ENCODE data around the gene DAZL.

The DAZL gene

GRCh38 chr3:16609927-16610580, 4.8 kb upstream of the DAZL start:
- TF ChIP-seq CTCF (IDR thresholded peaks at IDR 0.05; ENCODE audit: insufficient read depth, low read length, poor library complexity, severe bottlenecking) = no peak
- Histone ChIP-seq H3K4me3 (replicated peaks; ENCODE audit: low read depth, low read length) (no peak overlapping the region), H3K36me3 (ENCODE audit: control insufficient read depth, insufficient read depth, low read length) (no peaks in the 10 kb centered on the region), H3K27me3 (replicated peaks; ENCODE audit: control insufficient read depth, insufficient read depth, low read length) (no peaks in the 10 kb centered on the region)
- DNase-seq (ENCODE audit: extremely low read depth, insufficient read length) = no peak

- Histone ChIP-seq H3K27me3 (replicated peaks; ENCODE audit: control insufficient read depth, insufficient read depth, low read length) (no peaks in the 10 kb centered on the region), H3K36me3 (ENCODE audit: control insufficient read depth, insufficient read depth, low read length) (no peaks in the 10 kb centered on the region), H3K4me3 (replicated peaks; ENCODE audit: low read depth, low read length) (no peak overlapping the region)
- DNase-seq (ENCODE audit: extremely low read depth, insufficient read length) = no peak
- no peak for TF ChIP-seq CTCF (IDR thresholded peaks at IDR 0.05; ENCODE audit: insufficient read depth, low read length, poor library complexity, severe bottlenecking)
These were observed 3.6 kb upstream of the DAZL start for GRCh38 chr3:16608816-16609215.

GRCh38 chr3:16607718-16608117, 2.5 kb upstream of the DAZL start:
- Histone ChIP-seq H3K27me3 (replicated peaks; ENCODE audit: control insufficient read depth, insufficient read depth, low read length) (no peaks in the 10 kb centered on the region), H3K36me3 (ENCODE audit: control insufficient read depth, insufficient read depth, low read length) (no peaks in the 10 kb centered on the region), H3K4me3 (replicated peaks; ENCODE audit: low read depth, low read length) (no peak overlapping the region)
- TF ChIP-seq CTCF (IDR thresholded peaks at IDR 0.05; ENCODE audit: insufficient read depth, low read length, poor library complexity, severe bottlenecking) = no peak
- DNase-seq (ENCODE audit: extremely low read depth, insufficient read length) = no peak

- TF ChIP-seq CTCF (IDR thresholded peaks at IDR 0.05; ENCODE audit: insufficient read depth, low read length, poor library complexity, severe bottlenecking) = no peak
- DNase-seq (ENCODE audit: extremely low read depth, insufficient read length) = no peak
- Histone ChIP-seq H3K4me3 (replicated peaks; ENCODE audit: low read depth, low read length) (no peak overlapping the region), H3K36me3 (ENCODE audit: control insufficient read depth, insufficient read depth, low read length) (no peaks in the 10 kb centered on the region), H3K27me3 (replicated peaks; ENCODE audit: control insufficient read depth, insufficient read depth, low read length) (no peaks in the 10 kb centered on the region)
These were observed 1.2 kb upstream of the DAZL start for GRCh38 chr3:16606398-16606797.

- H3K36me3 ChIP-seq (ENCODE audit: control insufficient read depth, insufficient read depth, low read length) = no peaks in the 10 kb centered on the region
- no peaks in the 10 kb centered on the region for H3K27me3 ChIP-seq (replicated peaks; ENCODE audit: control insufficient read depth, insufficient read depth, low read length)
- no peak for TF ChIP-seq CTCF (IDR thresholded peaks at IDR 0.05; ENCODE audit: insufficient read depth, low read length, poor library complexity, severe bottlenecking)
- H3K4me3 ChIP-seq (replicated peaks; ENCODE audit: low read depth, low read length) = no peak overlapping the region
- no peak for DNase-seq (ENCODE audit: extremely low read depth, insufficient read length)
These were observed 743 bp upstream of the DAZL start for GRCh38 chr3:16605966-16606365.

GRCh38 chr3:16604433-16604832, 790 bp downstream of the DAZL start:
- Histone ChIP-seq H3K36me3 (ENCODE audit: control insufficient read depth, insufficient read depth, low read length) (no peaks in the 10 kb centered on the region), H3K27me3 (replicated peaks; ENCODE audit: control insufficient read depth, insufficient read depth, low read length) (no peaks in the 10 kb centered on the region), H3K4me3 (replicated peaks; ENCODE audit: low read depth, low read length) (no peak overlapping the region)
- TF ChIP-seq CTCF (IDR thresholded peaks at IDR 0.05; ENCODE audit: insufficient read depth, low read length, poor library complexity, severe bottlenecking) = no peak
- DNase-seq (ENCODE audit: extremely low read depth, insufficient read length) = no peak
